C4-2B (cell line): ENCODE data around the gene AGAP5.

Experiments used
- H3K27ac ChIP-seq: fragments of 450-650 bp; 2 replicates; pipeline ENCODE4 v1.5.1; 2017
- CTCF ChIP-seq: fragments of 450-650 bp; conservative IDR thresholded peaks from 2 replicates; pipeline ENCODE4 v1.5.1; 2017; ENCODE audit warnings: mild to moderate bottlenecking
- ZFX ChIP-seq: fragments of 450-650 bp; IDR thresholded peaks from 2 replicates; pipeline ENCODE4 v1.6.1; 2017

Gene AGAP5

GRCh38 chr10:73649876-73650536 lies 47.9 kb downstream of the AGAP5 start:
- TF ChIP-seq ZFX (no peak), CTCF (no peak)
- H3K27ac ChIP-seq: no peak overlapping the region

GRCh38 chr10:73648975-73649829 lies 48.7 kb downstream of the AGAP5 start:
- H3K27ac ChIP-seq: no peak overlapping the region
- TF ChIP-seq CTCF: no peak
- no peak for TF ChIP-seq ZFX

GRCh38 chr10:73647875-73648651 lies 49.8 kb downstream of the AGAP5 start:
- H3K27ac ChIP-seq: no peak overlapping the region
- TF ChIP-seq ZFX (no peak), CTCF (no peak)

DNA sequence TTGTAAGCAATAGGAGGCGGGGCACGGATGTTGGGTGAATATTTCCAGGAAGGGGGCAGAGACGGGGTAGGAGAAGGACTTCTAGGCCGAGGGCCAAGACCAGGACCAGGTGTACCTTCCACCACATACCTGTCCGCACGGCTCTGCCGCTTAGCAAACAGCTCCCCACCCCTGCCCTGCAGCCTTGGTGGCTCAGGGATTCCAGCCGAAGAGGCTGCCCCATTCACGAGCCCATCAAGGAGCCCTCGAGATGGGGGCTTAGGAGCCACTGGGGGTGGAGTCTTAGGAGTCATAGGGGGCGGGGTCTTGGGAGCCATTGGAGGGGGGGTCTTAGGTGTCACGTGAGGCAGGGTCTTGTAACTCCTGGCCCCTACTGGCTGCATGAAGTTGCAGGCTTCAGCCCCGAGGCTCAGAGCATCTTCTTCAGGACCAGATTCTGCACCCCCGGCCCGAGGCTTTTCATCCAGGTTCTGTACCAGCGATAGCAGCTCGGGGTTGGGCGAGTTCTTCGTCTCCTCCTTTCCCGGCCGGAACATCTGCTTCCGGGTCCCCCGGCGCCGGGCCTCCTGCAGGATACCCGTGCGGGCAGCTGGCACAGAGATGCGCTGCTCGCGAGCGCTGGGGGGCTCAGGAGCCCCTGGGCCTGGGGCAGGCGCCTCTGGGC lies 50.6 kb downstream of the AGAP5 start:
- no peak overlapping the region for H3K27ac ChIP-seq
- no peak for TF ChIP-seq CTCF
- no peak for TF ChIP-seq ZFX

DNA sequence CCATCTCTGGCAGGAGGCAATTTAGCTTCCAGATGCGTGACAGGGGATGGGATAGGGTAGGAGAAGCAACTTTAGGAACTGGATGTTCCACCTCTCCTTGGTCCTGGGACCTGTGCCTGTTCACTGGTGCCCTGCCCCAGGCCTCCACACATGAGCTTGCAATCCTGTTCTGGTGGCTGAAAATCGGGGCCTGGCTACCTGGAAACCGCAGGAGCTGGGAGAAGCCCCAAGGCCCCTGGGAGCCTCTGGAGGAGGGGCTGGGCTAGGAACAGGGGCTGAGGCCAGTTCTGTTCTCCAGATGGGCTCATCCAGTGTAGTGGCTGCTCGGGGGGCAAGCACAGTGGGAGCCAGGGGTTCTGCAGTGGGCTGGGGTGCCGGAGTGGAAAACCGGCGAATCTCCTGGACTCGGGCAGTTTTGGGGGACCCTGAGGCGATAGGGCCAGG lies 51.3 kb downstream of the AGAP5 start:
- H3K27ac ChIP-seq: no peak overlapping the region
- TF ChIP-seq CTCF: no peak
- TF ChIP-seq ZFX: no peak

- TF ChIP-seq ZFX (no peak), CTCF (no peak)
- no peak overlapping the region for H3K27ac ChIP-seq
These were observed 52.7 kb downstream of the AGAP5 start for GRCh38 chr10:73645251-73645650.
